DOHH2 (cell line): ENCODE measurements around the gene SGF29.
"Not testable (repeated sequence)": the region's sequence is repeated elsewhere in the genome, so short reads cannot be mapped to it uniquely, and the experiment has no call there.

ENCODE experiments used
- CTCF ChIP-seq: fragments of 200-600 bp; sonication (generic); IDR thresholded peaks from one replicate; pipeline ENCODE4 v1.5.1; 2014; ENCODE audit warnings: antibody characterized with exemption, mild to moderate bottlenecking, low read depth, low read length; ENCODE audit not compliant: poor library complexity, severe bottlenecking
- EZH2phosphoT487 ChIP-seq: fragments of 200-600 bp; sonication (generic); IDR thresholded peaks from 2 replicates; pipeline ENCODE4 v1.6.1; 2017; ENCODE audit warnings: borderline replicate concordance, mild to moderate bottlenecking, antibody characterized with exemption, low read length, moderate library complexity, mixed read lengths

- TF ChIP-seq CTCF, EZH2phosphoT487: not testable (repeated sequence)
These were observed 54.2 kb downstream of the SGF29 start for GRCh38 chr16:28607681-28608495.
